Osteocyte (in vitro differentiated cells): ENCODE results near the gene LRP1-AS. TPM values are rescaled to one million over a fixed set of nuclear protein-coding genes. Genes with fewer than 3 reads are reported as not detected.

Source experiments
- DNase-seq: peaks from one replicate; pipeline ENCODE4 v3.0.0; 2021; ENCODE audit warnings: mixed read lengths; ENCODE audit not compliant: unreplicated experiment; ENCODE audit errors: extremely low spot score
- H3K27ac Mint-ChIP-seq: one replicate; pipeline ENCODE4 v1.8.0; 2021; ENCODE audit warnings: mild to moderate bottlenecking, mixed read lengths; ENCODE audit not compliant: unreplicated experiment
- H3K27me3 Mint-ChIP-seq: one replicate; pipeline ENCODE4 v1.8.0; 2021; ENCODE audit warnings: mixed read lengths; ENCODE audit not compliant: unreplicated experiment
- H3K36me3 Mint-ChIP-seq: one replicate; pipeline ENCODE4 v1.8.0; 2021; ENCODE audit warnings: mixed read lengths; ENCODE audit not compliant: unreplicated experiment
- H3K4me1 Mint-ChIP-seq: one replicate; pipeline ENCODE4 v1.8.0; 2021; ENCODE audit warnings: mixed read lengths; ENCODE audit not compliant: unreplicated experiment
- H3K4me3 Mint-ChIP-seq: one replicate; pipeline ENCODE4 v1.8.0; 2021; ENCODE audit warnings: mild to moderate bottlenecking, moderate library complexity, mixed read lengths; ENCODE audit not compliant: unreplicated experiment
- H3K9me3 Mint-ChIP-seq: one replicate; pipeline ENCODE4 v1.8.0; 2021; ENCODE audit warnings: mixed read lengths; ENCODE audit not compliant: unreplicated experiment
- total RNA-seq: library from RNA; stranded (reverse); gene quantifications from 2 replicates; pipeline ENCODE4 v1.2.1, GENCODE V29; 2021
- TF ChIP-seq, protein P1 (sequence below): fragments of 200-600 bp; sonication (generic); IDR thresholded peaks from 2 replicates; pipeline ENCODE4 v1.5.0; 2021; ENCODE audit warnings: antibody characterized with exemption, mild to moderate bottlenecking, moderate library complexity

LRP1-AS gene
- total RNA-seq, 1 donor from 2014 or later: not detected

DNA sequence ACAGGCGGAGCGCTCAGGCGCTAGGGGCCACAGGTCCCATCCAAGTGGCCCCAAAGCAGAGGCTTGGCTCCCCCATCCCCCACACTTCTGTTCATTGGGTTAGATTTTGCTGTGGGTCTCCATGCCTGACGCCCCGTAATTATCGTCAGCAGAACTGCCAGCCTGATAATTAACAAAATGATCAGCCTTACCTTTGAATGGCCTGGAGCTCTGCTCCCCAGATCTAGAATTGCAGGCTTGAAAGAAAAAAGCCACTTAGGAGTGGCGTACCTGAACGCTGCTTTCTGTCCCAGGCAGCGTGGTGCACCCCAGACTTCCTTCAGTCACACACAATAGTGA is 28.7 kb upstream of the LRP1-AS start:
- TF ChIP-seq, protein P1, sequence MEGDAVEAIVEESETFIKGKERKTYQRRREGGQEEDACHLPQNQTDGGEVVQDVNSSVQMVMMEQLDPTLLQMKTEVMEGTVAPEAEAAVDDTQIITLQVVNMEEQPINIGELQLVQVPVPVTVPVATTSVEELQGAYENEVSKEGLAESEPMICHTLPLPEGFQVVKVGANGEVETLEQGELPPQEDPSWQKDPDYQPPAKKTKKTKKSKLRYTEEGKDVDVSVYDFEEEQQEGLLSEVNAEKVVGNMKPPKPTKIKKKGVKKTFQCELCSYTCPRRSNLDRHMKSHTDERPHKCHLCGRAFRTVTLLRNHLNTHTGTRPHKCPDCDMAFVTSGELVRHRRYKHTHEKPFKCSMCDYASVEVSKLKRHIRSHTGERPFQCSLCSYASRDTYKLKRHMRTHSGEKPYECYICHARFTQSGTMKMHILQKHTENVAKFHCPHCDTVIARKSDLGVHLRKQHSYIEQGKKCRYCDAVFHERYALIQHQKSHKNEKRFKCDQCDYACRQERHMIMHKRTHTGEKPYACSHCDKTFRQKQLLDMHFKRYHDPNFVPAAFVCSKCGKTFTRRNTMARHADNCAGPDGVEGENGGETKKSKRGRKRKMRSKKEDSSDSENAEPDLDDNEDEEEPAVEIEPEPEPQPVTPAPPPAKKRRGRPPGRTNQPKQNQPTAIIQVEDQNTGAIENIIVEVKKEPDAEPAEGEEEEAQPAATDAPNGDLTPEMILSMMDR: peak; percentile 27
- no peak overlapping the region for H3K4me3 Mint-ChIP-seq
- H3K9me3 Mint-ChIP-seq: no peaks in the 10 kb centered on the region
- no peak overlapping the region for H3K27ac Mint-ChIP-seq
- H3K36me3 Mint-ChIP-seq: peaks cover 54% of the 10 kb centered on the region
- no peaks in the 10 kb centered on the region for H3K27me3 Mint-ChIP-seq
- H3K4me1 Mint-ChIP-seq: peaks cover 10% of the 10 kb centered on the region
- no peak for DNase-seq

DNA sequence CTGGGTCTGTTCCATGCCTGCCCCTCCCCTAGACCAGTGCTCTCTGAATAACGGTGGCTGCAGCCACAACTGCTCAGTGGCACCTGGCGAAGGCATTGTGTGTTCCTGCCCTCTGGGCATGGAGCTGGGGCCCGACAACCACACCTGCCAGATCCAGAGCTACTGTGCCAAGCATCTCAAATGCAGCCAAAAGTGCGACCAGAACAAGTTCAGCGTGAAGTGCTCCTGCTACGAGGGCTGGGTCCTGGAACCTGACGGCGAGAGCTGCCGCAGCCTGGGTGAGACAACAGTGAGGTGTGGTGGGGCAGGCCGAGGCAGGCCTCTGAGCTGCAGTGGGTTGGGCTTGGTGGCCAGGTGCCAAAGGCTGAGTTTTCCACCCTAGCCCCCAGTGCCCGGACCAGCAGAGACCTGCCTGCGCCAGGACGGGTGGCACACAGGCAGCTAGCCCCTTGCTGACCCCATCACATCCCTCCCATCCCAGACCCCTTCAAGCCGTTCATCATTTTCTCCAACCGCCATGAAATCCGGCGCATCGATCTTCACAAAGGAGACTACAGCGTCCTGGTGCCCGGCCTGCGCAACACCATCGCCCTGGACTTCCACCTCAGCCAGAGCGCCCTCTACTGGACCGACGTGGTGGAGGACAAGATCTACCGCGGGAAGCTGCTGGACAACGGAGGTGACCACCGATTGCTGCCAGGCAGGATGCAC is 28.2 kb upstream of the LRP1-AS start:
- H3K9me3 Mint-ChIP-seq: no peaks in the 10 kb centered on the region
- peaks cover 57% of the 10 kb centered on the region for H3K36me3 Mint-ChIP-seq
- no peak overlapping the region for H3K27ac Mint-ChIP-seq
- peaks cover 12% of the 10 kb centered on the region for H3K4me1 Mint-ChIP-seq
- H3K4me3 Mint-ChIP-seq: no peak overlapping the region
- TF ChIP-seq, protein P1: peak; percentile 81
- DNase-seq: peak; percentile 92
- H3K27me3 Mint-ChIP-seq: no peaks in the 10 kb centered on the region

DNA sequence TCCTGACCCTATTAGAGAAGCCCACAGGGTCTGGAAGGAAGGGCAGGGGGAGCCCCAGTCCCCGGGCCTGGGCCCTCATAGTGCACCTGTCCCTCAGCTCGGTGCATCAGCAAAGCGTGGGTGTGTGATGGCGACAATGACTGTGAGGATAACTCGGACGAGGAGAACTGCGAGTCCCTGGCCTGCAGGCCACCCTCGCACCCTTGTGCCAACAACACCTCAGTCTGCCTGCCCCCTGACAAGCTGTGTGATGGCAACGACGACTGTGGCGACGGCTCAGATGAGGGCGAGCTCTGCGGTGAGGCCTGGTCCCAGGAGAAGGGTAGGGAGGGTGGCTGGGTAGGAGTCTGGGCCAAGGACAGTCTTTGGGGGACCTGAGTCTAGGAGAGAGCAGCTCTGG is 26.3 kb upstream of the LRP1-AS start:
- H3K4me1 Mint-ChIP-seq: peaks cover 12% of the 10 kb centered on the region
- H3K27me3 Mint-ChIP-seq: no peaks in the 10 kb centered on the region
- no peak overlapping the region for H3K4me3 Mint-ChIP-seq
- no peaks in the 10 kb centered on the region for H3K9me3 Mint-ChIP-seq
- no peak for DNase-seq
- peaks cover 67% of the 10 kb centered on the region for H3K36me3 Mint-ChIP-seq
- TF ChIP-seq, protein P1: no peak
- H3K27ac Mint-ChIP-seq: no peak overlapping the region

DNA sequence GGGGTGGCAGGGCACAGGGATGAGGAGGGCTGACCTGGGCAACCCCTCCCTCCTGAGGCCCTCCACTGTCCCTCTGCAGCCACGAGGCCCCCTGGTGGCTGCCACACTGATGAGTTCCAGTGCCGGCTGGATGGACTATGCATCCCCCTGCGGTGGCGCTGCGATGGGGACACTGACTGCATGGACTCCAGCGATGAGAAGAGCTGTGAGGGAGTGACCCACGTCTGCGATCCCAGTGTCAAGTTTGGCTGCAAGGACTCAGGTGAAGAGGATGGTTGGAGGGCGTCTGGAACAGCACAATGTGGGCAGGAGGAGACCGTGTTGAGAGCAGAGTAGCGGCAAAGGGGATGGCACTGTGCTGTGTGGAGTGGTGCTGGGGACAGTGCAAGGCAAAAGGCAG is 25.7 kb upstream of the LRP1-AS start:
- no peak overlapping the region for H3K27ac Mint-ChIP-seq
- no peak overlapping the region for H3K4me3 Mint-ChIP-seq
- no peaks in the 10 kb centered on the region for H3K27me3 Mint-ChIP-seq
- TF ChIP-seq, protein P1: peak; percentile 59
- H3K36me3 Mint-ChIP-seq: peaks cover 64% of the 10 kb centered on the region
- H3K4me1 Mint-ChIP-seq: peaks cover 12% of the 10 kb centered on the region
- H3K9me3 Mint-ChIP-seq: no peaks in the 10 kb centered on the region
- no peak for DNase-seq

DNA sequence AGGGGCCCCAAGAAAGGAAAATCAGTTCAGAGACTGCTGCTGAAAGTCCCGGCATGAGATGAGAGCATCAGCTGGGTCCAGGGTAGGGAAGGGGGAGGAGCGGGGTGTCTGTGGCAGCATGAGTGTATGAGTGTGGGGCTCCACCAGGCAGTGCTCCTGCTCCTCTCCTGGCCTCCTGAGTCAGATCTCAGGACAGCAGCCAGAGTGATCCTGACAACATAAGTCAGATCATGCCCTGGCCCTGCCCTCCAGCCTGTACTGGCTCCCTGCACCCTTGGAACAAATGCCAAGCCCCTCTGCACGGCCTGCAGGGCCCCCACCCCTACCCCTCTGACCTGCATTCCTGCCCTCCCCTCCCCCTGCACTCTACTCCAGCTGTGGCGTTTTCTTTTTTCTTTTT is 24.2 kb upstream of the LRP1-AS start:
- no peaks in the 10 kb centered on the region for H3K9me3 Mint-ChIP-seq
- no peaks in the 10 kb centered on the region for H3K27me3 Mint-ChIP-seq
- DNase-seq: no peak
- TF ChIP-seq, protein P1: no peak
- H3K4me1 Mint-ChIP-seq: peaks cover 15% of the 10 kb centered on the region
- H3K27ac Mint-ChIP-seq: no peak overlapping the region
- H3K36me3 Mint-ChIP-seq: peaks cover 66% of the 10 kb centered on the region
- no peak overlapping the region for H3K4me3 Mint-ChIP-seq
